GM12865 (cell line): ENCODE data around the gene CAPN13.

Experiments
- DNase-seq: peaks from one replicate; pipeline ENCODE4 v3.0.0; 2010; ENCODE audit warnings: low read depth
- H3K4me3 ChIP-seq: 2 replicates; pipeline ENCODE4 v1.5.1; 2011; ENCODE audit warnings: mild to moderate bottlenecking, low read depth, low read length, control low read depth
- TF ChIP-seq, protein P1 (sequence below): IDR thresholded peaks from 2 replicates; pipeline ENCODE4 v1.5.1; 2011; ENCODE audit warnings: low read length, control low read depth, low read depth, inconsistent platforms; ENCODE audit not compliant: insufficient read depth; ENCODE audit errors: missing control alignments

Gene CAPN13

DNA sequence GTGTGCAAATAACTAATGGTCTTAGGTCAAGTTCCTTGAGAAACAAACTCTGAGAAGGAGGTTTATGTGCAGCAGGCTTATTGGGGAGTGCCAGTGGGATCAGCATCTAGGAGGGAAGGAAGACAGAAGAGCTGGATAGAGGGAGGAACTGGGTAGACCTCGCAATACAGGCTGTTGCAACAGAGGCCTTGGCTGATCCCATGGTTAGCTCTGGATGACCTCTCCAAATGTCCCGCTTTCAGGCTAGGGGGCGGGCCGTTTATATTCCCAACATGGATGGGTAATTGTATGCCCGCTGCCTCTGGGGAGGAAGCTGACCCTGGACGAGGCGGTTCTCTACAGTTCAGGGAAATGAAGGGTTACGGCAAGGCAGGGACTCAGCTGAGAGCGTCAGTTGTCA is 14.7 kb upstream of the CAPN13 start:
- no peak for DNase-seq
- H3K4me3 ChIP-seq, result no peak overlapping the region
- TF ChIP-seq, protein P1, sequence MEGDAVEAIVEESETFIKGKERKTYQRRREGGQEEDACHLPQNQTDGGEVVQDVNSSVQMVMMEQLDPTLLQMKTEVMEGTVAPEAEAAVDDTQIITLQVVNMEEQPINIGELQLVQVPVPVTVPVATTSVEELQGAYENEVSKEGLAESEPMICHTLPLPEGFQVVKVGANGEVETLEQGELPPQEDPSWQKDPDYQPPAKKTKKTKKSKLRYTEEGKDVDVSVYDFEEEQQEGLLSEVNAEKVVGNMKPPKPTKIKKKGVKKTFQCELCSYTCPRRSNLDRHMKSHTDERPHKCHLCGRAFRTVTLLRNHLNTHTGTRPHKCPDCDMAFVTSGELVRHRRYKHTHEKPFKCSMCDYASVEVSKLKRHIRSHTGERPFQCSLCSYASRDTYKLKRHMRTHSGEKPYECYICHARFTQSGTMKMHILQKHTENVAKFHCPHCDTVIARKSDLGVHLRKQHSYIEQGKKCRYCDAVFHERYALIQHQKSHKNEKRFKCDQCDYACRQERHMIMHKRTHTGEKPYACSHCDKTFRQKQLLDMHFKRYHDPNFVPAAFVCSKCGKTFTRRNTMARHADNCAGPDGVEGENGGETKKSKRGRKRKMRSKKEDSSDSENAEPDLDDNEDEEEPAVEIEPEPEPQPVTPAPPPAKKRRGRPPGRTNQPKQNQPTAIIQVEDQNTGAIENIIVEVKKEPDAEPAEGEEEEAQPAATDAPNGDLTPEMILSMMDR, result no peak

DNA sequence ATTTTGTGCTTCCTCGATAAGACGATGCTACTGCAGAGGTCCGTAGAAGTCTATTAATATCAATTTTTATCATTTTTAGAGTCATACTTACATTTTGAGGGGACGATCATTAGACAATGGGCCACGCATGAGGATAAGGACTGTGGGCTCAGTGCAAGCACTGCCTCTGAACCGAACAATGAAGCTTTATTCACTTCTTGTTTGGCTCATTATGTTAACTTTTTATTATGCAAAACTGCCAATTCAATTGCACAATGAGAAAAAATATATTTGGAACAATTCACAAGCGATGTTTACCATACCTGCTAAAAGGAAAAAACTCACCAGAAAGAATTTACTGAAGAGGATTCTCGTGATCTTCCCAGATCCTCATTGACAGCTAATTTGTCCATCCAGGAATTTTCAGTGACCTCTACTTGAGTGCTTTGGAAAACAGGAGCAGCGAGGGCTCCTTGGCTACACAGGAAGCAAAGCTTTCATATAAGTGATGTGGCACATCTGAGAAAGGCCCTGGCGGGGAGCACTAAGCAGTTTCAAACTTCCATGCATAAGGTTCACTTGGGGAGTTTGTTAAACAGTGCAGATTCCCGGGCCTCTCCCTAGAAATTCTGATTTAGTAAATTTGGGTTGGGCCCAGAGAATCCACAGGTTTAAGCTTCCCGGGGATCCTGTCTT is 13.3 kb upstream of the CAPN13 start:
- TF ChIP-seq, protein P1, result no peak
- no peak overlapping the region for H3K4me3 ChIP-seq
- DNase-seq, result no peak

DNA sequence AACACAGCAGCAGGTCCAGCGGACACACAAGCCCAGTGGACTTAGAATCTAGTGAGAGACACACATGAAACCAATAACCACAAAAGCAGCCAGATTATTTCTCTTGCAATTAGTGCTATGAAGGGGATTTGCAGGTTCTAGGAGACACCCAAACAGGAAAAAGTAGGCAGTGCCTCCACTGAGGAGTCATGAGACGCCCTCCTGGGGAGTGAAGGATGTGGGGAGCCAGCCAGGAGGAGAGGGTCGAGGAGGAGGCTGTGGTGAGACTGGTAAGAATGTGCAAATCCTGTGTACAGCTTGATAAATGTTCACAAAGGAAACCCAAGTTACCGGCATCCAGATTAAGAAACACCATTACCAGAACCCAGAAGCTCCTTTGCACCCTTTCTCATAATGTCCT is 2.7 kb upstream of the CAPN13 start:
- no peak overlapping the region for H3K4me3 ChIP-seq
- TF ChIP-seq, protein P1, result no peak
- DNase-seq, result no peak

DNA sequence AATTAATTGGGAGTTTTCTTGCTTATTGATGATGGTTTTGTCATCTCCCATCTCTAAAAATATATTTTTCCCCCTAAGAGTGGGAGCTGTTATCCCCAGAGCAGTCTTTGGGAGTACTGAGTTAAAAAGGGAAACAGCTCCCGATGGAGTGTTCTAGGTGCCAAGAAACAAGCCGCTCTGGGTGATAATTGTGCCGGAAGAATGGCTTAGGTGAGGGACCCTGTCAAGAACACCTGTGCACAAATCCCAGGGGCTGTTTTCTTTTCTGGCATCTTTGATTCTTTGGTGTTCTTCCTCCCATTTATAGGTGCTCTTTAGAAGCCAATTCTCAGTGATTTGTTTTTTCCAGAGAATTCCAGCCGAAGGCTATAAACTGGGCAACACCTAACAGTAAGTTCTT is 1.4 kb upstream of the CAPN13 start:
- TF ChIP-seq, protein P1, result no peak
- DNase-seq, result no peak
- H3K4me3 ChIP-seq, result no peak overlapping the region

DNA sequence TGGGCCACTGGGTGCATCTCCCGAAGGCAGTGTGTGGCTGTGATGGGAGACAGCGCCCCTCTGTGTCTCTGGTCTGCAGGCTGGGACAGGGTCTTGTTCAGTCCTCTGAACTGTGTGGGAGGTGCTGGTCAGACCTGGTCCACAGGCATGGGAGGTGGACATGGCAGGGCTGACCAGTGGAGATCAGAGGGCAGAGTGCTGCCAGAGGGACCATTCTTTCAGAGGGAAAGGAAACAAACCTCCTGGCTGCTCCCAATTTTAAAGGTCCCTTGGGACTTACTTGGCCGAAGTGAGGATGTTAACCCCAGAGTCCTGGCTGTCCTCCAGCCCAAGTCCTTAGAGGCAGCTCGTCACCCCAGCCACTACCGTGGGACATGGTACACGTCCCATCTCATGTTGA is 4.0 kb downstream of the CAPN13 start:
- TF ChIP-seq, protein P1, result no peak
- DNase-seq, result no peak
- no peak overlapping the region for H3K4me3 ChIP-seq

DNA sequence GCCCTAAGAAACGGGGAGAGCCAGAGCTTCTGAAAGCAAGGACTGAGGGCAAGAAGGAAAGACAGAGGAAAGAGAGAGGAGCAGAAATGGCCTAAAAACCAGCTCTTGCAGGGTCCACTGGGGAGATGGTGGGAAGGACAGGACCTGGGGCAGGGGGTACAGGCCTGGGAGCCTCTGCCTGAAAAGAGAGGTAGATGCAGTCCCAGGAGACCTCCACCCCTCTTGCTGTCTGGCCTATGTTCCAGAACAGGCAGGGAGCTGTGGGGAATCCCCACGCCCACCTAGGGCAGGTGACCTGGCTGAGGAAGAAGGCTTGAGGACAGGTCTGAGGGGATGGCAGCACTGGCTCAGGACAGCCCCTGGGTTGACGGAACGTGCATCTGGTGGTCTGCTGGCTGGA is 4.6 kb downstream of the CAPN13 start:
- TF ChIP-seq, protein P1, result no peak
- no peak overlapping the region for H3K4me3 ChIP-seq
- DNase-seq, result no peak

DNA sequence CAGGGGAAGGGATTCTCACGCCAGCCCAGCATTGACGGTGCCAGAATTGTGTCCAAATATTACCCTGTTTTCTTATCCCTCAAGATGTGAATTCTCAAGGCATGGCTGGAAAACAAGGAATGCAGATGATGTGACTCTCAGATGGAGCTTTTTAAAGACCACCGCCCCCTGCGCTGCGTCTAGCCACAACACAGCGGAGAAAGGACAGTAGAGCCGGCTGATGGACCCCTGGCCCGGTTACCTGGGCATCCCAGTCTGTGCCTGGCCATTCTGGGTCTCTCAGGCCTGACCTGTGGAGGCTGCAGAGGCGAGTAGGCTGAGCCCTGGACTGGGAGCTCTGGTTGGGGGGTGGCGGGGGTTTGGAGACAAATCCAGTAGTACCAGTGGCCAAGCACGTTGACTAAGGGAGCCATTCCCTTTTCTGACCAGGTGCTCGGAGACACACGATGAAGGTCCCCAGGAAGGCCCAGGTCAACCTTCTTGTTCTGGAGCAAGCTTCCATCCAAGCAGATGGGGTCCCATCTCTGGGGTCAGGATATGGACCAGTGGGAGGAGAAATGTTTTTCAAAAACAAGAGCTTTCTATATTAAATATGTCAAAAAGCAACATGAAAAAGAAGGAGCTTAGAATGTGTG is 5.3 kb downstream of the CAPN13 start:
- TF ChIP-seq, protein P1, result no peak
- no peak for DNase-seq
- no peak overlapping the region for H3K4me3 ChIP-seq
